GM13977 (cell line): ENCODE results near the gene CFDP1.

Experiments
- DNase-seq: peaks from one replicate; pipeline ENCODE4 v3.0.0; 2012; ENCODE audit warnings: low spot score
- in situ Hi-C: fragments of 300-500 bp; cut with MboI; formaldehyde crosslinking; loops from one replicate; pipeline ENCODE4 v1.12.0; 2022; ENCODE audit warnings: low sequenced_read_pairs, low pct_unique_long_range_greater_than_20kb, mixed read lengths, inconsistent platforms; ENCODE audit not compliant: unreplicated experiment
- TF ChIP-seq, protein P1 (sequence below): IDR thresholded peaks from 2 replicates; pipeline ENCODE4 v1.5.1; 2012; ENCODE audit warnings: mild to moderate bottlenecking, control low read depth; ENCODE audit not compliant: insufficient read depth; ENCODE audit errors: extremely low read depth, missing control alignments

Gene CFDP1

DNA sequence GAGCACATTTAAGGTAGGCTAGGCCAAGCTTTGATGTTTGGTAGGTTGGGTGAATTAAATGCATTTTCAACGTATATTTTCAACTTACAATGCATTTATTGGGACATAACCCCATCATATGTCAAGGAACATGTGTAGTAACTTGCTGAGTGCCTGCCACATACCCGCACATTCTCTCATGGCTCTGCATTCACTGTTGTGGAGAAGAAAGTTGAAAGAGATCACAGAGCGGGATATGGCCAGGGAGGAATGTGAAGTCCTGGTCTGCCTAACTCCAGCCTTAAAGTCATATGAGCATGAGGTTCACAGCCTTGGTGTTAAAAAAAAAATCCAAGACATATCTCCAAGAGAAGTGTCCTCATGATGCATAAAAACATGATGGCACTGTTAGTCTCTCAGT, 79.1 kb downstream of the CFDP1 start:
- in situ Hi-C loops = no loop called here
- TF ChIP-seq, protein P1, sequence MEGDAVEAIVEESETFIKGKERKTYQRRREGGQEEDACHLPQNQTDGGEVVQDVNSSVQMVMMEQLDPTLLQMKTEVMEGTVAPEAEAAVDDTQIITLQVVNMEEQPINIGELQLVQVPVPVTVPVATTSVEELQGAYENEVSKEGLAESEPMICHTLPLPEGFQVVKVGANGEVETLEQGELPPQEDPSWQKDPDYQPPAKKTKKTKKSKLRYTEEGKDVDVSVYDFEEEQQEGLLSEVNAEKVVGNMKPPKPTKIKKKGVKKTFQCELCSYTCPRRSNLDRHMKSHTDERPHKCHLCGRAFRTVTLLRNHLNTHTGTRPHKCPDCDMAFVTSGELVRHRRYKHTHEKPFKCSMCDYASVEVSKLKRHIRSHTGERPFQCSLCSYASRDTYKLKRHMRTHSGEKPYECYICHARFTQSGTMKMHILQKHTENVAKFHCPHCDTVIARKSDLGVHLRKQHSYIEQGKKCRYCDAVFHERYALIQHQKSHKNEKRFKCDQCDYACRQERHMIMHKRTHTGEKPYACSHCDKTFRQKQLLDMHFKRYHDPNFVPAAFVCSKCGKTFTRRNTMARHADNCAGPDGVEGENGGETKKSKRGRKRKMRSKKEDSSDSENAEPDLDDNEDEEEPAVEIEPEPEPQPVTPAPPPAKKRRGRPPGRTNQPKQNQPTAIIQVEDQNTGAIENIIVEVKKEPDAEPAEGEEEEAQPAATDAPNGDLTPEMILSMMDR = no peak
- DNase-seq = no peak

DNA sequence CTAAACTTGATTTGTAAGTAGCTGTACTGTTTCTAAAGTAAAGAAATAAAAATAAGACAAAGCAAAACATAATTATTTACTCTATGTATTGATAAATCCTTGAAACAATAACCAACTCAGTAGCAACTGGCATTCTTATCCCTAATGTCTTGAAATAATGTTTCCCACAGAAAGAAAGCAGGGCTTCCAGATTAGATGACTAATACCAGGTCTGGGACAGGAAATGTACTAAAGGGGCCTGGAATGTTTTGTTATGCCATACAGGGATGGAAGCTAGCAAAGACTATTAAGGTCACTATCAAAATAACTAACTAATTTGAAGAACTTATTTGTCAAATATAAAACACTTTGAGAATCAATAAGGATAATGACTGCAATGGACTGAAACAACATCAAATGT, 82.1 kb downstream of the CFDP1 start:
- in situ Hi-C loops = no loop called here
- TF ChIP-seq, protein P1 = no peak
- DNase-seq = no peak

DNA sequence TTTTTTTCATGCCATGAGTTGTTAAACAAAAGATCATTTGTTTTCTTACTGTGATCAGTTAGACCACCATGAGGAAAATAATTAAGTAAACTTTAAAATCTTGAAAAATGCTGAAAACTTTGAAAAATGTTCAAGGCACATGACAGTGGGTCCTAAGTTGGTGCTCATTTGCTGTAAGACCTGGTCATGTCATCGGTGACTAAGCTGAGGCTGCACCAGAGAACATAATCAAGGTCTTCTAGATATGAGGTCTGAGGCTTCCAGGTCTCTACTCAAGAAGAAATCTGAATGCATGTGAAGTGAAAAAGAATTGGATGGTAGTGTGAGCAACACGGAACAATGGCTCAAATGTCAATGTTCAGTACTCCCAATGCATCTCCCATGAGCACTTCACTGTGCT, 87.6 kb downstream of the CFDP1 start:
- TF ChIP-seq, protein P1 = no peak
- in situ Hi-C loops = no loop called here
- DNase-seq = no peak

DNA sequence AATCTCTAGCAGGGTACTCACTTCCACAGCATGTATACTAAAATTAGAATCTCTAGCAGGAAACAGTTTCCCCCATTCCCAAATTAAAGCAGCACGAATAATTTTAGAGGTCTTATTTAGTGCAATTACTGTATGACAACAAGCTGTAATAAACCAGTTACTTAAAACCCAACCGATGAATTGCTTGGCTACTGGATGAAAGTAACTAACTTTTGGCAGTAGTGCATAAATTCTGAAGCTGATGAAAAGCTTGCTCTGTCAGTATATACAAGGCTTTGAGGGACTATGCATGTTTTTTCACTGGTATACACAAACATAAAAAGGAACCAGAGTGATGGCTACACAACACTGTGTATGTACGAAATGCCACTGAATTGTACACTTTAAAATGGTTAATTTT, 89.4 kb downstream of the CFDP1 start:
- TF ChIP-seq, protein P1 = no peak
- DNase-seq = no peak
- in situ Hi-C loops = no loop called here

DNA sequence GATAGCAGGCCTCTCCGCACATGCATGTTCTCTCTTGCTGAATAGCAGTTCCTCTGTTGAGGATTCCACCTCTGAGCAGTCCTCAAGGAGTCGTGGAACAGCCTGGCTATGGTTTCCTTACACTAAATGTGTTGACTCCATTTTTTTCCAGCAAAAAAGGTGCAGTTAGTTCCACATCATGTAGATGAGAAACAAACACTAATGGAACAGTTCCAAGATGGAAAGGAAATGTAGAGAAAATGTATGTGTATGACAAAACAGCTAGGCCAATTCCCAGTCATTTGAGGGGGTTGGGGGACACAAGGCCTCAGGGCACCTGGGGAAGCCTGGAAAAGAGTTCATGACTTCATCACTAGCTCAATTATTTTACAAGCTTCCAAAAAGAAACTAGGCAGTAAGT, 90.0 kb downstream of the CFDP1 start:
- TF ChIP-seq, protein P1 = no peak
- no peak for DNase-seq
- in situ Hi-C loops = no loop called here

DNA sequence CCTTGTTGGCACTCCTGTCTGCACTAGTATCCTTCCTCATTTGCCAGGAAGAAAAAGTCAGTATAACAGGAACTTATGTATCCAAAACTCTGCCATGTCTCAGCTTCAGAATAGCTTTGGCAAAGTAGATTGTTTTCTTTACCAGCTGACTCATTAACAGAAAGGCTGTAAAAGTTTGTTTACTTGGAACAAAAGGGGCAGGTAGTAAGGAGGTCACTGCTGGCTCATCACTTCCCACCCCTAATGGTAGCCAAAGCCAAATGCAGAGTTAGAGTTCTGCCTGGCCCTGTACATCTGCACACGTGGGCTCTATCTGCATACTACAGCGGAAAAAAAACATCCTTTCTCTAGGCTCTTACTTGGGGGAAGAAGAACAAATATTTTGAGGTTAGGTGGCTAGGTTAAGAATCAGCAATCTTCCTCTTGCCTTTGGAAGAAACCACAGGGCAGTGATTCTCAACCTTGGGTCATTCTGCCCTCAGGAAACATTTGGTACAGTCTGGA, 90.9 kb downstream of the CFDP1 start:
- no peak for DNase-seq
- TF ChIP-seq, protein P1 = no peak
- in situ Hi-C loops = no loop called here

DNA sequence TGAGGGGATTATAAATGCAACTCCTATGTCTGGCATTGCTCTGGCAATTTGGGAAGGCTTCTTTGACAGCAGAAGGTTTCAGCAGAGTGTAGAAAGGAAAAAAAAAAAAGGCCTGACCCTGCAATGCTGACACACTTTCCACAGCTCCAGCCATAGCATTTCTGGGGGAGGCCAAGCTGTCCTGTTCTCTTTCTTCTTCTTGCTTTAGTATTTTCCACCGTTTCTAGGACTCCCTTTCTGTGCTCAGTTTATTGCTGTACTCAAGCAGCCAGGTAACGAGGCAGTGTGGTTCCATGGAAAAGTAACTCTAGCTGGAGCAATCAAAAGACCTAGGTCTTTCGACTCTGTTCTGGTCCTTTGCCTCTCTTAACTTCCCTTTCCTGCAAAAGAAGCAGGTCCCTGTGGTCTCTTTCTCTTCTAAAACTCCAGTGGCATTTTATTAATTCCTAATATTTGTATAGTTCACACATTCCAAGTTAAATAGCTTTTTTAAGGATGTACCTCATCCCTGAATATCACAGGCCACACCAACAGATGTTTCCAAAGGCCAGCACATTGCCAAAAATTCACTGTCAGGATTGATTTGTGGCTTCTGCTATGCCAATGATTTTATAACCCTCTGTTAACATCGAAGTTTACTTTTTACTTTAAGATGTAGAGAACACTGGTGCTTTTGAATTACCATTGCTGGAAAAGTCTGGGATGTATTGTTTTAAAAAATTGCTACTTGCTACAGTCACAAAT, 91.6 kb downstream of the CFDP1 start:
- TF ChIP-seq, protein P1 = no peak
- DNase-seq = no peak
- in situ Hi-C loops = no loop called here
